ENCODE results near the gene MORF4L2.
A peak's percentile ranks its signal among the peaks of the same experiment; 100 is the strongest.

The MORF4L2 gene

GRCh38 chrX:103629318-103630170, 57.0 kb downstream of the MORF4L2 start:
- peak; percentile 60 to 76 for DNase-seq (ENCODE audit: low read depth in 2 of 2)
- TF ChIP-seq CTCF (IDR thresholded peaks at IDR 0.05; ENCODE audit: low read depth, low read length), result peak; percentile 50
- peak overlapping the region; percentile 60 to 61 for H3K4me3 ChIP-seq (replicated peaks in 1 of 2; ENCODE audit: low read depth in 2 of 2, low read length in 2 of 2)

- TF ChIP-seq CTCF (IDR thresholded peaks at IDR 0.05; ENCODE audit: low read depth, low read length), result no peak
- peak within 1 kb of the TSS; percentile 60 to 61 for H3K4me3 ChIP-seq (replicated peaks in 1 of 2; ENCODE audit: low read depth in 2 of 2, low read length in 2 of 2)
- peak; percentile 33 to 40 for DNase-seq (ENCODE audit: low read depth in 2 of 2)
Observed at GRCh38 chrX:103628386-103629317, 57.8 kb downstream of the MORF4L2 start, which contains the start of gene TCEAL1. TSS of gene TCEAL1 (plus strand) at chrX:103628975. CDS start at chrX:103629917, 942 bp downstream.

- DNase-seq (ENCODE audit: low read depth in 2 of 2), result peak in 1 of 2 donors; percentile 65
- no peak overlapping the region for H3K4me3 ChIP-seq (replicated peaks in 1 of 2; ENCODE audit: low read depth in 2 of 2, low read length in 2 of 2)
- TF ChIP-seq CTCF (IDR thresholded peaks at IDR 0.05; ENCODE audit: low read depth, low read length), result no peak
Observed at GRCh38 chrX:103626855-103627254, 59.6 kb downstream of the MORF4L2 start.

Measured in cardiac fibroblast (primary cell).